Neural progenitor cell (in vitro differentiated cells): ENCODE measurements around the gene KIFC3. TPM values are rescaled to one million over a fixed set of nuclear protein-coding genes. Genes with fewer than 3 reads are reported as not detected.
A peak's percentile ranks its signal among the peaks of the same experiment; 100 is the strongest.

ENCODE experiments used
- DNase-seq: peaks from one replicate; pipeline ENCODE4 v3.0.0-alpha.2; 2016; ENCODE audit warnings: low spot score
- H2AFZ ChIP-seq: fragments of 200-600 bp; sonication (generic); replicated peaks from 2 replicates; pipeline ENCODE4 v1.6.1; 2016; ENCODE audit warnings: antibody characterized with exemption
- H3F3A ChIP-seq: fragments of 200-600 bp; sonication (generic); 2 replicates; pipeline ENCODE4 v1.6.1; 2016; ENCODE audit warnings: antibody characterized with exemption, low read depth
- H3K27ac ChIP-seq: fragments of 200-600 bp; sonication (generic); 2 replicates; pipeline ENCODE4 v1.5.1; 2016; ENCODE audit warnings: mild to moderate bottlenecking
- H3K27me3 ChIP-seq: fragments of 200-600 bp; sonication (generic); 2 replicates; pipeline ENCODE4 v1.6.1; 2016; ENCODE audit warnings: mild to moderate bottlenecking, moderate library complexity
- H3K36me3 ChIP-seq: fragments of 200-600 bp; sonication (generic); 2 replicates; pipeline ENCODE4 v1.5.1; 2016
- H3K4me1 ChIP-seq: fragments of 200-600 bp; sonication (generic); 2 replicates; pipeline ENCODE4 v1.6.1; 2016; ENCODE audit warnings: mixed run types
- H3K4me2 ChIP-seq: fragments of 200-600 bp; sonication (generic); 2 replicates; pipeline ENCODE4 v1.6.1; 2016
- H3K4me3 ChIP-seq: fragments of 200-600 bp; sonication (generic); 2 replicates; pipeline ENCODE4 v1.5.1; 2016
- H3K79me2 ChIP-seq: fragments of 200-600 bp; sonication (generic); 2 replicates; pipeline ENCODE4 v1.6.1; 2016; ENCODE audit warnings: low read depth
- H3K9ac ChIP-seq: fragments of 200-600 bp; sonication (generic); 2 replicates; pipeline ENCODE4 v1.6.1; 2016
- H3K9me3 ChIP-seq: fragments of 200-600 bp; sonication (generic); 2 replicates; pipeline ENCODE4 v1.5.1; 2016; ENCODE audit warnings: low read depth
- H4K20me1 ChIP-seq: fragments of 200-600 bp; sonication (generic); 2 replicates; pipeline ENCODE4 v1.6.1; 2016; ENCODE audit warnings: low read depth
- H3K27ac Mint-ChIP-seq: 3 replicates; pipeline ENCODE4 v1.8.0; 2021; ENCODE audit warnings: mixed read lengths
- H3K27me3 Mint-ChIP-seq: 2 replicates; pipeline ENCODE4 v1.8.0; 2022; ENCODE audit warnings: low read depth, mild to moderate bottlenecking, inconsistent platforms, moderate library complexity, mixed read lengths; ENCODE audit not compliant: insufficient read depth
- H3K36me3 Mint-ChIP-seq: 3 replicates; pipeline ENCODE4 v1.8.0; 2021; ENCODE audit warnings: mixed read lengths
- H3K4me1 Mint-ChIP-seq: 3 replicates; pipeline ENCODE4 v1.8.0; 2021; ENCODE audit warnings: mixed read lengths
- H3K4me3 Mint-ChIP-seq: 3 replicates; pipeline ENCODE4 v1.8.0; 2021; ENCODE audit warnings: mild to moderate bottlenecking, moderate library complexity, mixed read lengths
- H3K9me3 Mint-ChIP-seq: 3 replicates; pipeline ENCODE4 v1.8.0; 2020; ENCODE audit warnings: mixed read lengths
- EZH2 ChIP-seq: fragments of 200-600 bp; sonication (generic); IDR thresholded peaks from 2 replicates; pipeline ENCODE4 v1.6.1; 2017; ENCODE audit warnings: antibody characterized with exemption, mild to moderate bottlenecking, moderate library complexity
- EZH2phosphoT487 ChIP-seq: fragments of 200-600 bp; sonication (generic); IDR thresholded peaks from 2 replicates; pipeline ENCODE4 v1.6.1; 2017; ENCODE audit warnings: antibody characterized with exemption
- total RNA-seq: library from RNA; depleted of rRNA; stranded (reverse); fragments of >200 nt; gene quantifications from 2 replicates; pipeline ENCODE4 v1.2.3, GENCODE V29; 2015; ENCODE audit warnings: low replicate concordance
- TF ChIP-seq, protein P1 (sequence below): fragments of 200-600 bp; sonication (generic); IDR thresholded peaks from 2 replicates; pipeline ENCODE4 v1.5.1; 2017; ENCODE audit warnings: antibody characterized with exemption, mild to moderate bottlenecking

KIFC3 gene
- total RNA-seq, 1 donor from 2014 or later: 0.28 TPM

- H3K9me3 Mint-ChIP-seq: no peaks in the 10 kb centered on the region
- no peaks in the 10 kb centered on the region for H3F3A ChIP-seq
- no peaks in the 10 kb centered on the region for H4K20me1 ChIP-seq
- H3K27ac ChIP-seq: no peak overlapping the region
- H3K27ac Mint-ChIP-seq: no peak overlapping the region
- TF ChIP-seq EZH2: no peak
- TF ChIP-seq, protein P1, sequence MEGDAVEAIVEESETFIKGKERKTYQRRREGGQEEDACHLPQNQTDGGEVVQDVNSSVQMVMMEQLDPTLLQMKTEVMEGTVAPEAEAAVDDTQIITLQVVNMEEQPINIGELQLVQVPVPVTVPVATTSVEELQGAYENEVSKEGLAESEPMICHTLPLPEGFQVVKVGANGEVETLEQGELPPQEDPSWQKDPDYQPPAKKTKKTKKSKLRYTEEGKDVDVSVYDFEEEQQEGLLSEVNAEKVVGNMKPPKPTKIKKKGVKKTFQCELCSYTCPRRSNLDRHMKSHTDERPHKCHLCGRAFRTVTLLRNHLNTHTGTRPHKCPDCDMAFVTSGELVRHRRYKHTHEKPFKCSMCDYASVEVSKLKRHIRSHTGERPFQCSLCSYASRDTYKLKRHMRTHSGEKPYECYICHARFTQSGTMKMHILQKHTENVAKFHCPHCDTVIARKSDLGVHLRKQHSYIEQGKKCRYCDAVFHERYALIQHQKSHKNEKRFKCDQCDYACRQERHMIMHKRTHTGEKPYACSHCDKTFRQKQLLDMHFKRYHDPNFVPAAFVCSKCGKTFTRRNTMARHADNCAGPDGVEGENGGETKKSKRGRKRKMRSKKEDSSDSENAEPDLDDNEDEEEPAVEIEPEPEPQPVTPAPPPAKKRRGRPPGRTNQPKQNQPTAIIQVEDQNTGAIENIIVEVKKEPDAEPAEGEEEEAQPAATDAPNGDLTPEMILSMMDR: no peak
- no peak for TF ChIP-seq EZH2phosphoT487
- H3K9me3 ChIP-seq: no peaks in the 10 kb centered on the region
- H3K4me1 ChIP-seq: peaks cover 6% of the 10 kb centered on the region
- no peak overlapping the region for H3K9ac ChIP-seq
- no peaks in the 10 kb centered on the region for H3K79me2 ChIP-seq
- no peak overlapping the region for H2AFZ ChIP-seq
- no peak for DNase-seq
- peaks cover 4% of the 10 kb centered on the region for H3K27me3 Mint-ChIP-seq
- no peak overlapping the region for H3K4me3 Mint-ChIP-seq
- H3K4me1 Mint-ChIP-seq: peaks cover 8% of the 10 kb centered on the region
- no peaks in the 10 kb centered on the region for H3K27me3 ChIP-seq
- no peak overlapping the region for H3K4me3 ChIP-seq
- no peaks in the 10 kb centered on the region for H3K36me3 ChIP-seq
- H3K36me3 Mint-ChIP-seq: no peaks in the 10 kb centered on the region
- no peak overlapping the region for H3K4me2 ChIP-seq
Measured at GRCh38 chr16:57829969-57830360, 27.7 kb upstream of the KIFC3 start.

DNA sequence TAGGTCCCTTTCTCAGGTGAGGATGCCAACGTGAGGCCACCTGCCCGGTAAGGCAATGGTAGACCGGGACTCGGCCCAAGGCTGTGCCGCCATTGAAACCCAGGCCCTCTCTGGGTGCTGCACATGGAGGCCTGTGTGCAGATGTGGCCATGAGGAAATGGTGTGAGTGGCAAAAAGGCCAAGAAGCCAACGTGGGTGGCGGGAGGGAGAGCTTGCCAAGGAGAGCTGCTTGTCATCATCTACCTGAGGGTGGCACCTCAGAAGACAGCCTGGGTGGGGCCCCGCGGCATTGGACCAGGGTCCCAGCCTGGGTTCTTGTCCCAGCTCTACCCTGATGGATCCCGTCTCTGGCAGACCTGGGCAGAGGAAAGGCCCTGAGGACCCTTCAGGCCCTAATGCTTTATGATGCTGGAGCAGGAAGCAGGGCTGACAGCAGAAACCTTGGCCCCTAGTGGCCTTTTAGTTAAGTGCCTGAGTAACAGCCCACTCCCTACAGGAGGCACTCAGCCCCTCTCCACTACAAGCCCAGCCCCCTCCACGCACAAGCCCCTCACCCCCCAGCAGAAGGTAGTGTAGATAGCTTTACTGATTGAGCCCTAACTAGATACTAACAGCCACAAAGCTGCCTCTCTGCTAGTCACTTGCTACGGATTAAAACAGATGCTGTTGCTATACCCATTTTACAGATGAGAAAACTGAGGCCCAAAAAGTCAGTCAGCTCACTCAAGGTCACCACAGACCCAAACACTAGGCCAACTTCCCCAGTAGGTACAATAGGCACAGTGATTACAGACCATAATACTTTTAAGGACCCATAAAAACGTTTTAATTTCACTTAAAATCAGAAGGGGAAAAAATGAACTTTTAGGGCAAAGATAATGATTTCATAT, 26.2 kb upstream of the KIFC3 start:
- Histone ChIP-seq H3K27ac (no peak overlapping the region), H3K4me2 (no peak overlapping the region), H3F3A (no peaks in the 10 kb centered on the region), H3K36me3 (no peaks in the 10 kb centered on the region), H3K4me3 (no peak overlapping the region), H3K9ac (no peak overlapping the region), H2AFZ (no peak overlapping the region), H3K27me3 (no peaks in the 10 kb centered on the region), H4K20me1 (no peaks in the 10 kb centered on the region), H3K9me3 (no peaks in the 10 kb centered on the region), H3K79me2 (no peaks in the 10 kb centered on the region), H3K4me1 (no peaks in the 10 kb centered on the region)
- Mint-ChIP-seq H3K36me3 (no peaks in the 10 kb centered on the region), H3K27ac (no peak overlapping the region), H3K27me3 (peaks cover 4% of the 10 kb centered on the region), H3K4me3 (no peak overlapping the region), H3K9me3 (no peaks in the 10 kb centered on the region), H3K4me1 (peaks cover 4% of the 10 kb centered on the region)
- no peak for TF ChIP-seq EZH2
- TF ChIP-seq EZH2phosphoT487: no peak
- TF ChIP-seq, protein P1: no peak
- DNase-seq: no peak

GRCh38 chr16:57826706-57827625, 24.7 kb upstream of the KIFC3 start:
- Mint-ChIP-seq H3K27ac (peak overlapping the region; percentile 78), H3K36me3 (no peaks in the 10 kb centered on the region), H3K27me3 (peaks cover 5% of the 10 kb centered on the region), H3K4me3 (no peak overlapping the region), H3K9me3 (no peaks in the 10 kb centered on the region), H3K4me1 (peaks cover 4% of the 10 kb centered on the region)
- H2AFZ ChIP-seq: no peak overlapping the region
- H3K4me3 ChIP-seq: no peak overlapping the region
- no peak for DNase-seq
- H3K9ac ChIP-seq: no peak overlapping the region
- no peaks in the 10 kb centered on the region for H4K20me1 ChIP-seq
- no peak overlapping the region for H3K4me2 ChIP-seq
- no peak overlapping the region for H3K27ac ChIP-seq
- H3F3A ChIP-seq: no peaks in the 10 kb centered on the region
- no peaks in the 10 kb centered on the region for H3K4me1 ChIP-seq
- H3K27me3 ChIP-seq: no peaks in the 10 kb centered on the region
- no peaks in the 10 kb centered on the region for H3K36me3 ChIP-seq
- H3K9me3 ChIP-seq: no peaks in the 10 kb centered on the region
- no peaks in the 10 kb centered on the region for H3K79me2 ChIP-seq
- TF ChIP-seq, protein P1: no peak
- no peak for TF ChIP-seq EZH2
- no peak for TF ChIP-seq EZH2phosphoT487
